Measurements from ENCODE around the gene ARHGAP8. TPM values are rescaled to one million over a fixed set of nuclear protein-coding genes. Genes with fewer than 3 reads are reported as not detected.
"Not testable (repeated sequence)": the region's sequence is repeated elsewhere in the genome, so short reads cannot be mapped to it uniquely, and the experiment has no call there.

The ARHGAP8 gene
- polyA plus RNA-seq, 2 donors, result 7.2 to 11.2 TPM

- Histone ChIP-seq H3K27ac (ENCODE audit: low read depth in 2 of 2, low read length in 1 of 2) (no peak overlapping the region), H3K9me3 (ENCODE audit: control insufficient read depth in 2 of 2, insufficient read depth in 1 of 2, low read depth in 1 of 2, low read length in 1 of 2) (peaks cover 6 to 12% of the 10 kb centered on the region in 2 donors), H3K4me3 (ENCODE audit: low read depth in 1 of 2, low read length in 2 of 2) (no peak overlapping the region), H3K36me3 (ENCODE audit: control insufficient read depth in 2 of 2, insufficient read depth in 2 of 2, low read length in 1 of 2) (no peaks in the 10 kb centered on the region), H3K27me3 (ENCODE audit: control insufficient read depth in 1 of 2, insufficient read depth in 2 of 2, low read length in 2 of 2) (no peaks in the 10 kb centered on the region), H3K4me1 (ENCODE audit: control insufficient read depth in 2 of 2, insufficient read depth in 2 of 2, low read length in 1 of 2) (no peaks in the 10 kb centered on the region)
- WGBS, 2 donors, result 91 to 95% methylated on average over 6 of the region's 6 CpGs
Measured at GRCh38 chr22:44898236-44898635, 145.9 kb downstream of the ARHGAP8 start.

- Histone ChIP-seq H3K4me3 (ENCODE audit: low read depth in 1 of 2, low read length in 2 of 2) (no peak overlapping the region), H3K4me1 (ENCODE audit: control insufficient read depth in 2 of 2, insufficient read depth in 2 of 2, low read length in 1 of 2) (no peaks in the 10 kb centered on the region), H3K27me3 (ENCODE audit: control insufficient read depth in 1 of 2, insufficient read depth in 2 of 2, low read length in 2 of 2) (no peaks in the 10 kb centered on the region), H3K9me3 (ENCODE audit: control insufficient read depth in 2 of 2, insufficient read depth in 1 of 2, low read depth in 1 of 2, low read length in 1 of 2) (peaks cover 6 to 12% of the 10 kb centered on the region in 2 donors), H3K36me3 (ENCODE audit: control insufficient read depth in 2 of 2, insufficient read depth in 2 of 2, low read length in 1 of 2) (no peaks in the 10 kb centered on the region), H3K27ac (ENCODE audit: low read depth in 2 of 2, low read length in 1 of 2) (no peak overlapping the region)
- WGBS, 2 donors, result 65 to 69% methylated on average over 2 of the region's 2 CpGs
Measured at GRCh38 chr22:44901301-44901700, 148.9 kb downstream of the ARHGAP8 start.

- not testable (repeated sequence) for H3K4me3 ChIP-seq (ENCODE audit: low read depth in 1 of 2, low read length in 2 of 2); H3K4me1 ChIP-seq (ENCODE audit: control insufficient read depth in 2 of 2, insufficient read depth in 2 of 2, low read length in 1 of 2); H3K36me3 ChIP-seq (ENCODE audit: control insufficient read depth in 2 of 2, insufficient read depth in 2 of 2, low read length in 1 of 2); H3K27me3 ChIP-seq (ENCODE audit: control insufficient read depth in 1 of 2, insufficient read depth in 2 of 2, low read length in 2 of 2); H3K9me3 ChIP-seq (ENCODE audit: control insufficient read depth in 2 of 2, insufficient read depth in 1 of 2, low read depth in 1 of 2, low read length in 1 of 2); H3K27ac ChIP-seq (ENCODE audit: low read depth in 2 of 2, low read length in 1 of 2)
- no CpG with 5 or more reads among the region's 2 CpGs for WGBS, 2 donors
Measured at GRCh38 chr22:44903164-44903563, 150.8 kb downstream of the ARHGAP8 start.

GRCh38 chr22:44904492-44905152, 152.2 kb downstream of the ARHGAP8 start:
- H3K9me3 ChIP-seq (ENCODE audit: control insufficient read depth in 2 of 2, insufficient read depth in 1 of 2, low read depth in 1 of 2, low read length in 1 of 2); H3K36me3 ChIP-seq (ENCODE audit: control insufficient read depth in 2 of 2, insufficient read depth in 2 of 2, low read length in 1 of 2); H3K4me3 ChIP-seq (ENCODE audit: low read depth in 1 of 2, low read length in 2 of 2); H3K27me3 ChIP-seq (ENCODE audit: control insufficient read depth in 1 of 2, insufficient read depth in 2 of 2, low read length in 2 of 2); H3K27ac ChIP-seq (ENCODE audit: low read depth in 2 of 2, low read length in 1 of 2); H3K4me1 ChIP-seq (ENCODE audit: control insufficient read depth in 2 of 2, insufficient read depth in 2 of 2, low read length in 1 of 2): not testable (repeated sequence)
- WGBS, 2 donors, result 63 to 65% methylated on average over 3 of the region's 5 CpGs

GRCh38 chr22:44906248-44906936, 154.0 kb downstream of the ARHGAP8 start:
- 87 to 88% methylated on average over 21 of the region's 21 CpGs for WGBS, 2 donors
- H3K4me3 ChIP-seq (ENCODE audit: low read depth in 1 of 2, low read length in 2 of 2), result no peak overlapping the region

GRCh38 chr22:44906999-44907644, 154.7 kb downstream of the ARHGAP8 start:
- Histone ChIP-seq H3K4me3 (ENCODE audit: low read depth in 1 of 2, low read length in 2 of 2) (no peak overlapping the region), H3K4me1 (ENCODE audit: control insufficient read depth in 2 of 2, insufficient read depth in 2 of 2, low read length in 1 of 2) (no peaks in the 10 kb centered on the region), H3K36me3 (ENCODE audit: control insufficient read depth in 2 of 2, insufficient read depth in 2 of 2, low read length in 1 of 2) (no peaks in the 10 kb centered on the region), H3K9me3 (ENCODE audit: control insufficient read depth in 2 of 2, insufficient read depth in 1 of 2, low read depth in 1 of 2, low read length in 1 of 2) (peaks cover 2 to 3% of the 10 kb centered on the region in 2 donors), H3K27me3 (ENCODE audit: control insufficient read depth in 1 of 2, insufficient read depth in 2 of 2, low read length in 2 of 2) (no peaks in the 10 kb centered on the region), H3K27ac (ENCODE audit: low read depth in 2 of 2, low read length in 1 of 2) (no peak overlapping the region)
- 88 to 89% methylated on average over 18 of the region's 18 CpGs for WGBS, 2 donors

More at GRCh38 chr22:44906248-44906936, 154.0 kb downstream of the ARHGAP8 start:
- Histone ChIP-seq H3K27ac (ENCODE audit: low read depth in 2 of 2, low read length in 1 of 2) (no peak overlapping the region), H3K36me3 (ENCODE audit: control insufficient read depth in 2 of 2, insufficient read depth in 2 of 2, low read length in 1 of 2) (no peaks in the 10 kb centered on the region), H3K27me3 (ENCODE audit: control insufficient read depth in 1 of 2, insufficient read depth in 2 of 2, low read length in 2 of 2) (no peaks in the 10 kb centered on the region), H3K9me3 (ENCODE audit: control insufficient read depth in 2 of 2, insufficient read depth in 1 of 2, low read depth in 1 of 2, low read length in 1 of 2) (peaks cover 2 to 6% of the 10 kb centered on the region in 2 donors), H3K4me1 (ENCODE audit: control insufficient read depth in 2 of 2, insufficient read depth in 2 of 2, low read length in 1 of 2) (no peaks in the 10 kb centered on the region)

GRCh38 chr22:44907765-44908737, 155.7 kb downstream of the ARHGAP8 start:
- 87 to 89% methylated on average over 21 of the region's 21 CpGs for WGBS, 2 donors
- Histone ChIP-seq H3K36me3 (ENCODE audit: control insufficient read depth in 2 of 2, insufficient read depth in 2 of 2, low read length in 1 of 2) (no peaks in the 10 kb centered on the region), H3K4me1 (ENCODE audit: control insufficient read depth in 2 of 2, insufficient read depth in 2 of 2, low read length in 1 of 2) (no peaks in the 10 kb centered on the region), H3K27ac (ENCODE audit: low read depth in 2 of 2, low read length in 1 of 2) (no peak overlapping the region), H3K27me3 (ENCODE audit: control insufficient read depth in 1 of 2, insufficient read depth in 2 of 2, low read length in 2 of 2) (no peaks in the 10 kb centered on the region), H3K9me3 (ENCODE audit: control insufficient read depth in 2 of 2, insufficient read depth in 1 of 2, low read depth in 1 of 2, low read length in 1 of 2) (peaks cover 0 to 3% of the 10 kb centered on the region in 2 donors), H3K4me3 (ENCODE audit: low read depth in 1 of 2, low read length in 2 of 2) (no peak overlapping the region)

- no peaks in the 10 kb centered on the region for H3K27me3 ChIP-seq (ENCODE audit: control insufficient read depth in 1 of 2, insufficient read depth in 2 of 2, low read length in 2 of 2)
- no peaks in the 10 kb centered on the region for H3K4me1 ChIP-seq (ENCODE audit: control insufficient read depth in 2 of 2, insufficient read depth in 2 of 2, low read length in 1 of 2)
- 82 to 91% methylated on average over 6 of the region's 6 CpGs for WGBS, 2 donors
- H3K9me3 ChIP-seq (ENCODE audit: control insufficient read depth in 2 of 2, insufficient read depth in 1 of 2, low read depth in 1 of 2, low read length in 1 of 2), result peaks cover 0 to 3% of the 10 kb centered on the region in 2 donors
- no peaks in the 10 kb centered on the region for H3K36me3 ChIP-seq (ENCODE audit: control insufficient read depth in 2 of 2, insufficient read depth in 2 of 2, low read length in 1 of 2)
- no peak overlapping the region for H3K4me3 ChIP-seq (ENCODE audit: low read depth in 1 of 2, low read length in 2 of 2)
- H3K27ac ChIP-seq (ENCODE audit: low read depth in 2 of 2, low read length in 1 of 2), result no peak overlapping the region
Measured at GRCh38 chr22:44909241-44909640, 156.9 kb downstream of the ARHGAP8 start.
